ENCODE data around the gene PTPN11. TPM values are rescaled to one million over a fixed set of nuclear protein-coding genes. Genes with fewer than 3 reads are reported as not detected.

PTPN11 gene
- polyA plus RNA-seq, 1 donor (not counting 4 experiments of a cell fraction or from before 2014, with no cell fraction given) = 95.3 TPM

DNA sequence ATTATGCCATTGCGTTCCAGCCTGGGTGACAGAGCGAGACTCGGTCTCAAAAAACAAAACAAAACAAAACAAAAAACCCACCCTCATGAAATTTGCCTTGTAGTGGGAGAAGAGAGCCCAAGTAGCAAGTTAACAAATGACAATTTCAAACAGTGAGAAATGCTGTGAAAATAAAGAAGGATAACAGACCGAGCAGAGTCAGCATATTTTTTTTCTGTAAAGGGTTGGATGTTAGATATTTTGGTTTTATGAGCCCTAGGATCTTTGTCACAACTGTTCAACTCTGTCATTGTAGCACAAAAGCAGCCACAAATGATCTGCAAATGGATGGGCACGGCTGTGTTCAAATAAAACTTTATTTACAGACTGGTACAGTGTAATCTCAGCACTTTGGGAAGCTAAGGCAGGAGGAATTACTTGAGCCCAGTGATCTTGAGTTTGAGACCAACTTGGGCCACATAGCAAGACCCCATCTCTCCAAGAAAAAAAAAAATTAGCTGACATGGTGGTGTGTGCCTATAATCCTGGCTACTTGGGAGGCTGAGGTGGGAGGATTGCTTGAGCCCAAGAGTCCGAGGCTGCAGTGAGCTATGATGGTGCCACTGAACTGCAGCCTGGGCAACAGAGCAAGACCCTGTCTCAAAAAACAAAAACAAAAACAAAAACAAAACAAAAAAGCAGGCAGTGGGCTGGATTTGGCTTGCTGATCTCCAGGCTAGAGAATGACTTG lies 117.1 kb downstream of the PTPN11 start:
- dilution Hi-C loops (cut with MboI; ENCODE audit: extremely low pct_ligation_motif_present, low sequenced_read_pairs) = no loop called here
- Histone ChIP-seq H3K36me3 (ENCODE audit: control insufficient read depth in 2 of 2, extremely low read depth in 1 of 2, insufficient read depth in 2 of 2, low read length in 2 of 2) (no peaks in the 10 kb centered on the region), H3K4me1 (ENCODE audit: control insufficient read depth, extremely low read depth, insufficient read depth, low read length) (peaks cover 2% of the 10 kb centered on the region), H3K9ac (ENCODE audit: control insufficient read depth, extremely low read depth, insufficient read depth, low read length) (no peak overlapping the region), H3K79me2 (ENCODE audit: control insufficient read depth, insufficient read depth, low read length) (no peaks in the 10 kb centered on the region), H3K9me3 (ENCODE audit: control insufficient read depth, low read depth, low read length) (no peaks in the 10 kb centered on the region), H4K20me1 (ENCODE audit: control insufficient read depth, extremely low read depth, insufficient read depth, low read length) (no peaks in the 10 kb centered on the region), H3K27ac (ENCODE audit: control insufficient read depth, insufficient read depth, low read length) (no peak overlapping the region), H3K27me3 (ENCODE audit: control insufficient read depth, extremely low read depth, insufficient read depth, low read length) (no peaks in the 10 kb centered on the region), H3K4me2 (ENCODE audit: control insufficient read depth, extremely low read depth, insufficient read depth, low read depth, low read length) (no peak overlapping the region), H3K4me3 (ENCODE audit: control insufficient read depth in 2 of 3, extremely low read depth in 1 of 3, insufficient read depth in 2 of 3, low read depth in 1 of 3, low read length in 3 of 3) (no peak overlapping the region), H2AFZ (ENCODE audit: control insufficient read depth, low read length) (no peak overlapping the region), H3K9me1 (ENCODE audit: control insufficient read depth, extremely low read depth, insufficient read depth, low read length) (no peaks in the 10 kb centered on the region)
- DNase-seq (ENCODE audit: low read depth, low spot score) (no peak), FAIRE-seq (no peak)
- TF ChIP-seq EZH2 (IDR thresholded peaks at IDR 0.05; ENCODE audit: low read length) = no peak
- TF ChIP-seq, protein P1, sequence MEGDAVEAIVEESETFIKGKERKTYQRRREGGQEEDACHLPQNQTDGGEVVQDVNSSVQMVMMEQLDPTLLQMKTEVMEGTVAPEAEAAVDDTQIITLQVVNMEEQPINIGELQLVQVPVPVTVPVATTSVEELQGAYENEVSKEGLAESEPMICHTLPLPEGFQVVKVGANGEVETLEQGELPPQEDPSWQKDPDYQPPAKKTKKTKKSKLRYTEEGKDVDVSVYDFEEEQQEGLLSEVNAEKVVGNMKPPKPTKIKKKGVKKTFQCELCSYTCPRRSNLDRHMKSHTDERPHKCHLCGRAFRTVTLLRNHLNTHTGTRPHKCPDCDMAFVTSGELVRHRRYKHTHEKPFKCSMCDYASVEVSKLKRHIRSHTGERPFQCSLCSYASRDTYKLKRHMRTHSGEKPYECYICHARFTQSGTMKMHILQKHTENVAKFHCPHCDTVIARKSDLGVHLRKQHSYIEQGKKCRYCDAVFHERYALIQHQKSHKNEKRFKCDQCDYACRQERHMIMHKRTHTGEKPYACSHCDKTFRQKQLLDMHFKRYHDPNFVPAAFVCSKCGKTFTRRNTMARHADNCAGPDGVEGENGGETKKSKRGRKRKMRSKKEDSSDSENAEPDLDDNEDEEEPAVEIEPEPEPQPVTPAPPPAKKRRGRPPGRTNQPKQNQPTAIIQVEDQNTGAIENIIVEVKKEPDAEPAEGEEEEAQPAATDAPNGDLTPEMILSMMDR (optimal IDR thresholded peaks at IDR 0.05 in 1 of 3, IDR thresholded peaks at IDR 0.05 in 1 of 3, conservative IDR thresholded peaks at IDR 0.05 in 1 of 3; ENCODE audit: extremely low read depth in 1 of 3, insufficient read depth in 2 of 3, low read length in 3 of 3) = no peak

GRCh38 chr12:112536367-112536730 lies 117.6 kb downstream of the PTPN11 start:
- Histone ChIP-seq H3K9me1 (ENCODE audit: control insufficient read depth, extremely low read depth, insufficient read depth, low read length) (no peaks in the 10 kb centered on the region), H4K20me1 (ENCODE audit: control insufficient read depth, extremely low read depth, insufficient read depth, low read length) (no peaks in the 10 kb centered on the region), H3K27ac (ENCODE audit: control insufficient read depth, insufficient read depth, low read length) (no peak overlapping the region), H3K79me2 (ENCODE audit: control insufficient read depth, insufficient read depth, low read length) (no peaks in the 10 kb centered on the region), H3K4me1 (ENCODE audit: control insufficient read depth, extremely low read depth, insufficient read depth, low read length) (peaks cover 2% of the 10 kb centered on the region), H2AFZ (ENCODE audit: control insufficient read depth, low read length) (no peak overlapping the region), H3K36me3 (ENCODE audit: control insufficient read depth in 2 of 2, extremely low read depth in 1 of 2, insufficient read depth in 2 of 2, low read length in 2 of 2) (no peaks in the 10 kb centered on the region), H3K9me3 (ENCODE audit: control insufficient read depth, low read depth, low read length) (no peaks in the 10 kb centered on the region), H3K27me3 (ENCODE audit: control insufficient read depth, extremely low read depth, insufficient read depth, low read length) (no peaks in the 10 kb centered on the region), H3K4me2 (ENCODE audit: control insufficient read depth, extremely low read depth, insufficient read depth, low read depth, low read length) (no peak overlapping the region), H3K9ac (ENCODE audit: control insufficient read depth, extremely low read depth, insufficient read depth, low read length) (no peak overlapping the region), H3K4me3 (ENCODE audit: control insufficient read depth in 2 of 3, extremely low read depth in 1 of 3, insufficient read depth in 2 of 3, low read depth in 1 of 3, low read length in 3 of 3) (no peak overlapping the region)
- TF ChIP-seq EZH2 (IDR thresholded peaks at IDR 0.05; ENCODE audit: low read length) = no peak
- TF ChIP-seq, protein P1 (optimal IDR thresholded peaks at IDR 0.05 in 1 of 3, IDR thresholded peaks at IDR 0.05 in 1 of 3, conservative IDR thresholded peaks at IDR 0.05 in 1 of 3; ENCODE audit: extremely low read depth in 1 of 3, insufficient read depth in 2 of 3, low read length in 3 of 3) = no peak
- FAIRE-seq (no peak), DNase-seq (ENCODE audit: low read depth, low spot score) (no peak)
- dilution Hi-C loops (cut with MboI; ENCODE audit: extremely low pct_ligation_motif_present, low sequenced_read_pairs) = no loop called here
